Measurements from ENCODE around the gene STRAP. TPM values are rescaled to one million over a fixed set of nuclear protein-coding genes. Genes with fewer than 3 reads are reported as not detected.

Gene STRAP
- polyA plus RNA-seq (2013, experiment 1 of 4) = 266 TPM
- 282 TPM for polyA plus RNA-seq (2013, experiment 2 of 4)
- 193 TPM for polyA plus RNA-seq (2013, experiment 3 of 4)
- polyA plus RNA-seq (2013, experiment 4 of 4) = 201 TPM

- H3K4me1 ChIP-seq (ENCODE audit: control insufficient read depth, insufficient read depth, low read length) = peaks cover 5% of the 10 kb centered on the region
- H3K27me3 ChIP-seq (ENCODE audit: control insufficient read depth, insufficient read depth, low read length, poor library complexity, severe bottlenecking) = no peaks in the 10 kb centered on the region
- H3K36me3 ChIP-seq (ENCODE audit: control insufficient read depth, insufficient read depth, low read length) = no peaks in the 10 kb centered on the region
- peak within 1 kb of the TSS; percentile 96 for H3K4me3 ChIP-seq (ENCODE audit: insufficient read depth, low read depth, low read length)
- no peaks in the 10 kb centered on the region for H3K9me3 ChIP-seq (ENCODE audit: control insufficient read depth, low read length)
- WGBS, 2 experiments = 0% methylated on average over 63 of the region's 63 CpGs
- H3K27ac ChIP-seq (ENCODE audit: insufficient read depth, low read depth, low read length, poor library complexity, severe bottlenecking) = peak within 1 kb of the TSS; percentile 99
Measured at GRCh38 chr12:15882118-15882971, at the start of gene STRAP. Gene STRAP (plus strand): TSS chr12:15882387. CDS start chr12:15882708, 321 bp downstream.

GRCh38 chr12:15834575-15834974 is 47.6 kb upstream of the STRAP start:
- H3K36me3 ChIP-seq (ENCODE audit: control insufficient read depth, insufficient read depth, low read length) = no peaks in the 10 kb centered on the region
- 95 to 97% methylated on average over 4 of the region's 4 CpGs for WGBS, 2 experiments
- no peak overlapping the region for H3K27ac ChIP-seq (ENCODE audit: insufficient read depth, low read depth, low read length, poor library complexity, severe bottlenecking)
- no peak overlapping the region for H3K4me3 ChIP-seq (ENCODE audit: insufficient read depth, low read depth, low read length)
- no peaks in the 10 kb centered on the region for H3K27me3 ChIP-seq (ENCODE audit: control insufficient read depth, insufficient read depth, low read length, poor library complexity, severe bottlenecking)
- H3K4me1 ChIP-seq (ENCODE audit: control insufficient read depth, insufficient read depth, low read length) = no peaks in the 10 kb centered on the region
- H3K9me3 ChIP-seq (ENCODE audit: control insufficient read depth, low read length) = no peaks in the 10 kb centered on the region

DNA sequence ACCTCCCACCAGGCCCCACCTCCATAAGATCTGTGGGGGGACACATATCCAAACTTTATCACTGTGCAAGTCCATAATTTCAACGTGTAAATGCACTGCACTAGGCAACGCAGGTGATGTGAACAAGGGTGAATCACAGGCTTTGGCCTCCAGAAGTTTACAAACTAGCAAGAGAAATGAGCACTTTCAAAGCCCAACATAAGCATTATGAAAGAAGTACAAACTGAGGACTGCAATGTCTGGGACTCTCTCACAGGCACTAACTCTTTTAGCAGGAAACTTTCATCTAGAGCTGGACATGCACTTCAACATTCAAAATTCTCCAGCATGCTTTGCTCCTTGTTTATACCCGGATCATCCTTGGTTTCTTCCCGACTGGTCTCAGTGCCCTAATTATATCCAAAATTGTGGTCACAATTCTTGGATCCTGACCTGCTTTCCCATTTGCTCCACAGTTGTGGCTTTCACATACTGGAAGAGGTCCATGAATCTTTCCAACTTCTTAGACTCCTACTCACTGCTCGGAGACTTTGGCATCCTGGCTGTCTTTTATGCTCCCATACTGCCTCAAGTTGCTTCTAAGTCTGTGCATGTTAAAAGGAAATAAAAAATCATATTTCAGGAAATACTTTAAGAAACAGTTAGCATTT is 44.9 kb upstream of the STRAP start:
- no peaks in the 10 kb centered on the region for H3K9me3 ChIP-seq (ENCODE audit: control insufficient read depth, low read length)

DNA sequence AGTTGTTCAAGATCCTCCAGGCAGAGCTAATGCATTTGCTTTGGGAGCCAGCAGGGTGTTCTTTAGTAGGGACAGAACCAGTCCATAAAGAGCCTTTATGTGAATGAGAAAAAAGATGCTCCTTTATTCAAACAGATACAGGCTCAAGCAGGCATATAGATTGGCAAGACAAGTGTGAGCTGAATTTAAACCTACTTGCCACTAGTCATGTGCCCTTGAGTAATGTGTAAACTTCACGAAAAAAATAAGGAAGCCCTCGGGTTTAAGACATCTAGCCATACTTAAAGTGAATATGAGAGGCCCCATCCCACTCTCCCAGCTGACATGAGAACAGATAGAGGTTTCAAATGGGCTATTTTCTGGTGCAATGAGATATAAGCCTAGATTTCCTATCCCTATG is 43.1 kb upstream of the STRAP start:
- Histone ChIP-seq H3K9me3 (ENCODE audit: control insufficient read depth, low read length) (no peaks in the 10 kb centered on the region), H3K27me3 (ENCODE audit: control insufficient read depth, insufficient read depth, low read length, poor library complexity, severe bottlenecking) (no peaks in the 10 kb centered on the region), H3K4me3 (ENCODE audit: insufficient read depth, low read depth, low read length) (no peak overlapping the region), H3K27ac (ENCODE audit: insufficient read depth, low read depth, low read length, poor library complexity, severe bottlenecking) (no peak overlapping the region), H3K36me3 (ENCODE audit: control insufficient read depth, insufficient read depth, low read length) (no peaks in the 10 kb centered on the region), H3K4me1 (ENCODE audit: control insufficient read depth, insufficient read depth, low read length) (no peaks in the 10 kb centered on the region)
- WGBS, 2 experiments = 90 to 97% methylated on average over 2 of the region's 2 CpGs

More for the DNA sequence above, 44.9 kb upstream of the STRAP start:
- H3K27ac ChIP-seq (ENCODE audit: insufficient read depth, low read depth, low read length, poor library complexity, severe bottlenecking) = no peak overlapping the region
- no peaks in the 10 kb centered on the region for H3K4me1 ChIP-seq (ENCODE audit: control insufficient read depth, insufficient read depth, low read length)
- H3K4me3 ChIP-seq (ENCODE audit: insufficient read depth, low read depth, low read length) = no peak overlapping the region
- WGBS, 2 experiments = 95% methylated on average over 5 of the region's 5 CpGs
- H3K27me3 ChIP-seq (ENCODE audit: control insufficient read depth, insufficient read depth, low read length, poor library complexity, severe bottlenecking) = no peaks in the 10 kb centered on the region
- no peaks in the 10 kb centered on the region for H3K36me3 ChIP-seq (ENCODE audit: control insufficient read depth, insufficient read depth, low read length)

DNA sequence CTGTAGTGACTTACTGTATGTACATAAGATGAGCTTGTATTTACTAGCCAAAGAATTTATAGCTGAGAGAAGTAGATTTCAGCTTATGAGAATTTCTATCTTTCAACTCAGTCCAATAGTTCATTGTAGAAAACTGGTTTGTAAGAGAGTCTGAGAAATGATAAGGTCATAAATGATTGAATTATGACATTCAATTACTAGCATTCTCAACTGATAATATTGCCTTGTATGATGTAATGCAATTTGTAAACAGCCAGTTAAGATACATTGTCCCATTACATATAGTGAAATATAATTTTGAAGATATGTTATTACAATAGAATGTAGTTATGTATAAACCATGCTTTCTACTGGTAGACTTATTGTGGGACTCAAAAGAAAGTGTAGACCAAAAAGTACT is 42.5 kb upstream of the STRAP start:
- Histone ChIP-seq H3K9me3 (ENCODE audit: control insufficient read depth, low read length) (no peaks in the 10 kb centered on the region), H3K27ac (ENCODE audit: insufficient read depth, low read depth, low read length, poor library complexity, severe bottlenecking) (no peak overlapping the region), H3K36me3 (ENCODE audit: control insufficient read depth, insufficient read depth, low read length) (no peaks in the 10 kb centered on the region), H3K4me1 (ENCODE audit: control insufficient read depth, insufficient read depth, low read length) (no peaks in the 10 kb centered on the region), H3K4me3 (ENCODE audit: insufficient read depth, low read depth, low read length) (no peak overlapping the region), H3K27me3 (ENCODE audit: control insufficient read depth, insufficient read depth, low read length, poor library complexity, severe bottlenecking) (no peaks in the 10 kb centered on the region)

DNA sequence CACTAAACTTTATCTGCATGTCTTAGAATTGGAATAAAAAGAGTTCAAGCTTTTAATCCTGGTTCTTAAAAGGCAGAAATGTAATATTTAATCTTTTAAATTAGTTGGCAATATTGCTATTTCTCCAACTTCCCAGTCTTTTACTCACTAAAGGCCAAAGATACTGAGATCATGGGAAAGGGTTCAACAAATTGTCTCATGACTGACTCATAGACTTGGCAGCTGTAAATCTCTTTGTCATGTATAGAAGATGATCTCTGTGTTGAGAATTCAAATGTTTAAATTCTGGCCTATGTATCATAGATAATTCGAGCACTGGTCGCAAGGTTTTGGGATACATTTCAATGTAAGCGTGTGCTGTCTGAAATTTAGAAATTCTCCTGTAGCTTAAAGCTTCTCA is 40.1 kb upstream of the STRAP start:
- H3K27ac ChIP-seq (ENCODE audit: insufficient read depth, low read depth, low read length, poor library complexity, severe bottlenecking) = no peak overlapping the region
- no peaks in the 10 kb centered on the region for H3K36me3 ChIP-seq (ENCODE audit: control insufficient read depth, insufficient read depth, low read length)
- no peaks in the 10 kb centered on the region for H3K9me3 ChIP-seq (ENCODE audit: control insufficient read depth, low read length)
- no peaks in the 10 kb centered on the region for H3K27me3 ChIP-seq (ENCODE audit: control insufficient read depth, insufficient read depth, low read length, poor library complexity, severe bottlenecking)
- WGBS, 2 experiments = 91 to 97% methylated on average over 3 of the region's 3 CpGs
- H3K4me1 ChIP-seq (ENCODE audit: control insufficient read depth, insufficient read depth, low read length) = no peaks in the 10 kb centered on the region
- no peak overlapping the region for H3K4me3 ChIP-seq (ENCODE audit: insufficient read depth, low read depth, low read length)

- no peaks in the 10 kb centered on the region for H3K9me3 ChIP-seq (ENCODE audit: control insufficient read depth, low read length)
- WGBS, 2 experiments = 93 to 94% methylated on average over 1 to 2 of the region's 2 CpGs
- H3K27me3 ChIP-seq (ENCODE audit: control insufficient read depth, insufficient read depth, low read length, poor library complexity, severe bottlenecking) = no peaks in the 10 kb centered on the region
- H3K36me3 ChIP-seq (ENCODE audit: control insufficient read depth, insufficient read depth, low read length) = no peaks in the 10 kb centered on the region
- no peak overlapping the region for H3K27ac ChIP-seq (ENCODE audit: insufficient read depth, low read depth, low read length, poor library complexity, severe bottlenecking)
- no peak overlapping the region for H3K4me3 ChIP-seq (ENCODE audit: insufficient read depth, low read depth, low read length)
- H3K4me1 ChIP-seq (ENCODE audit: control insufficient read depth, insufficient read depth, low read length) = no peaks in the 10 kb centered on the region
Measured at GRCh38 chr12:15846887-15847286, 35.3 kb upstream of the STRAP start.

DNA sequence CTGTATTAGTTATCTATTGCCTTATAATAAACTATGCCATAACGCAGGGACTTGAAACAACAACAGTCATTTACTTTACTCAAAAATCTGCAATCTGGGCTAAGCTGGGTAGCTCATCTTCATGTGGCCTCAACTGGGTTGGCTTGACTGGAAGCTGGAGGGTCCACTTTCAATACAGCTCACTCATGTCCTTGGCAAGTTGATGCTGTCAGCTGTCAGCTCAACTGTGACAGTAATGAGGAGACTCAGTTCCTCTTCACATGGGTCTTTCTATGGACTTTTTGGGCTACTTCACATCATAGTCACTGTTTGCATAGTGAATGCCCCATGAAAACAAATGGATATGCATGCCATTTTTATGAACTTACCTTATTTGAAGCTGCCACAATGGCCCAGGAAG is 33.6 kb upstream of the STRAP start:
- WGBS, 2 experiments = 88 to 100% methylated on average over 1 of the region's 1 CpG
- Histone ChIP-seq H3K36me3 (ENCODE audit: control insufficient read depth, insufficient read depth, low read length) (no peaks in the 10 kb centered on the region), H3K27ac (ENCODE audit: insufficient read depth, low read depth, low read length, poor library complexity, severe bottlenecking) (no peak overlapping the region), H3K4me3 (ENCODE audit: insufficient read depth, low read depth, low read length) (no peak overlapping the region), H3K27me3 (ENCODE audit: control insufficient read depth, insufficient read depth, low read length, poor library complexity, severe bottlenecking) (no peaks in the 10 kb centered on the region), H3K9me3 (ENCODE audit: control insufficient read depth, low read length) (no peaks in the 10 kb centered on the region), H3K4me1 (ENCODE audit: control insufficient read depth, insufficient read depth, low read length) (no peaks in the 10 kb centered on the region)

- H3K36me3 ChIP-seq (ENCODE audit: control insufficient read depth, insufficient read depth, low read length) = no peaks in the 10 kb centered on the region
- no peak overlapping the region for H3K27ac ChIP-seq (ENCODE audit: insufficient read depth, low read depth, low read length, poor library complexity, severe bottlenecking)
- no peak overlapping the region for H3K4me3 ChIP-seq (ENCODE audit: insufficient read depth, low read depth, low read length)
- no peaks in the 10 kb centered on the region for H3K9me3 ChIP-seq (ENCODE audit: control insufficient read depth, low read length)
- no peaks in the 10 kb centered on the region for H3K27me3 ChIP-seq (ENCODE audit: control insufficient read depth, insufficient read depth, low read length, poor library complexity, severe bottlenecking)
- peaks cover 5% of the 10 kb centered on the region for H3K4me1 ChIP-seq (ENCODE audit: control insufficient read depth, insufficient read depth, low read length)
- WGBS, 2 experiments = 86 to 94% methylated on average over 3 of the region's 3 CpGs
Measured at GRCh38 chr12:15851045-15851620, 31.1 kb upstream of the STRAP start.

- no peaks in the 10 kb centered on the region for H3K27me3 ChIP-seq (ENCODE audit: control insufficient read depth, insufficient read depth, low read length, poor library complexity, severe bottlenecking)
- WGBS, 2 experiments = 92 to 97% methylated on average over 2 to 3 of the region's 3 CpGs
- H3K4me1 ChIP-seq (ENCODE audit: control insufficient read depth, insufficient read depth, low read length) = peaks cover 5% of the 10 kb centered on the region
- no peaks in the 10 kb centered on the region for H3K36me3 ChIP-seq (ENCODE audit: control insufficient read depth, insufficient read depth, low read length)
- no peak overlapping the region for H3K27ac ChIP-seq (ENCODE audit: insufficient read depth, low read depth, low read length, poor library complexity, severe bottlenecking)
- no peak overlapping the region for H3K4me3 ChIP-seq (ENCODE audit: insufficient read depth, low read depth, low read length)
- no peaks in the 10 kb centered on the region for H3K9me3 ChIP-seq (ENCODE audit: control insufficient read depth, low read length)
Measured at GRCh38 chr12:15851919-15852318, 30.3 kb upstream of the STRAP start.
